ENCODE measurements around the gene SIAH2. TPM values are rescaled to one million over a fixed set of nuclear protein-coding genes. Genes with fewer than 3 reads are reported as not detected.

The SIAH2 gene
- polyA plus RNA-seq, 2 donors, result 16.3 to 32.4 TPM

GRCh38 chr3:150763841-150764483 lies 993 bp upstream of the SIAH2 start:
- Histone ChIP-seq H3K9me3 (ENCODE audit: control insufficient read depth in 2 of 2, insufficient read depth in 1 of 2, low read depth in 1 of 2, low read length in 1 of 2) (no peaks in the 10 kb centered on the region), H3K27ac (ENCODE audit: low read depth in 2 of 2, low read length in 1 of 2) (peak overlapping the region; percentile 97), H3K36me3 (ENCODE audit: control insufficient read depth in 2 of 2, insufficient read depth in 2 of 2, low read length in 1 of 2) (no peaks in the 10 kb centered on the region), H3K27me3 (ENCODE audit: control insufficient read depth in 1 of 2, insufficient read depth in 2 of 2, low read length in 2 of 2) (no peaks in the 10 kb centered on the region), H3K4me1 (ENCODE audit: control insufficient read depth in 2 of 2, insufficient read depth in 2 of 2, low read length in 1 of 2) (no peaks in the 10 kb centered on the region), H3K4me3 (ENCODE audit: low read depth in 1 of 2, low read length in 2 of 2) (peak overlapping the region; percentile 77 to 87)
- WGBS, 2 donors, result 5 to 6% methylated on average over 27 of the region's 27 CpGs

- no peaks in the 10 kb centered on the region for H3K27me3 ChIP-seq (ENCODE audit: control insufficient read depth in 1 of 2, insufficient read depth in 2 of 2, low read length in 2 of 2)
- H3K9me3 ChIP-seq (ENCODE audit: control insufficient read depth in 2 of 2, insufficient read depth in 1 of 2, low read depth in 1 of 2, low read length in 1 of 2), result no peaks in the 10 kb centered on the region
- 0 to 1% methylated on average over 44 to 76 of the region's 76 CpGs for WGBS, 2 donors
- H3K27ac ChIP-seq (ENCODE audit: low read depth in 2 of 2, low read length in 1 of 2), result peak overlapping the region; percentile 97
- H3K4me1 ChIP-seq (ENCODE audit: control insufficient read depth in 2 of 2, insufficient read depth in 2 of 2, low read length in 1 of 2), result peaks cover 0 to 2% of the 10 kb centered on the region in 2 donors
- no peaks in the 10 kb centered on the region for H3K36me3 ChIP-seq (ENCODE audit: control insufficient read depth in 2 of 2, insufficient read depth in 2 of 2, low read length in 1 of 2)
- peak overlapping the region; percentile 77 to 87 for H3K4me3 ChIP-seq (ENCODE audit: low read depth in 1 of 2, low read length in 2 of 2)
Measured at GRCh38 chr3:150762662-150763121, 277 bp downstream of the SIAH2 start.

- no peaks in the 10 kb centered on the region for H3K36me3 ChIP-seq (ENCODE audit: control insufficient read depth in 2 of 2, insufficient read depth in 2 of 2, low read length in 1 of 2)
- no peaks in the 10 kb centered on the region for H3K9me3 ChIP-seq (ENCODE audit: control insufficient read depth in 2 of 2, insufficient read depth in 1 of 2, low read depth in 1 of 2, low read length in 1 of 2)
- peak overlapping the region; percentile 77 to 87 for H3K4me3 ChIP-seq (ENCODE audit: low read depth in 1 of 2, low read length in 2 of 2)
- no peaks in the 10 kb centered on the region for H3K27me3 ChIP-seq (ENCODE audit: control insufficient read depth in 1 of 2, insufficient read depth in 2 of 2, low read length in 2 of 2)
- peak overlapping the region; percentile 97 for H3K27ac ChIP-seq (ENCODE audit: low read depth in 2 of 2, low read length in 1 of 2)
- 0% methylated on average over 48 of the region's 48 CpGs for WGBS, 2 donors
- peaks cover 0 to 2% of the 10 kb centered on the region in 2 donors for H3K4me1 ChIP-seq (ENCODE audit: control insufficient read depth in 2 of 2, insufficient read depth in 2 of 2, low read length in 1 of 2)
Measured at GRCh38 chr3:150761831-150762661, 923 bp downstream of the SIAH2 start.

DNA sequence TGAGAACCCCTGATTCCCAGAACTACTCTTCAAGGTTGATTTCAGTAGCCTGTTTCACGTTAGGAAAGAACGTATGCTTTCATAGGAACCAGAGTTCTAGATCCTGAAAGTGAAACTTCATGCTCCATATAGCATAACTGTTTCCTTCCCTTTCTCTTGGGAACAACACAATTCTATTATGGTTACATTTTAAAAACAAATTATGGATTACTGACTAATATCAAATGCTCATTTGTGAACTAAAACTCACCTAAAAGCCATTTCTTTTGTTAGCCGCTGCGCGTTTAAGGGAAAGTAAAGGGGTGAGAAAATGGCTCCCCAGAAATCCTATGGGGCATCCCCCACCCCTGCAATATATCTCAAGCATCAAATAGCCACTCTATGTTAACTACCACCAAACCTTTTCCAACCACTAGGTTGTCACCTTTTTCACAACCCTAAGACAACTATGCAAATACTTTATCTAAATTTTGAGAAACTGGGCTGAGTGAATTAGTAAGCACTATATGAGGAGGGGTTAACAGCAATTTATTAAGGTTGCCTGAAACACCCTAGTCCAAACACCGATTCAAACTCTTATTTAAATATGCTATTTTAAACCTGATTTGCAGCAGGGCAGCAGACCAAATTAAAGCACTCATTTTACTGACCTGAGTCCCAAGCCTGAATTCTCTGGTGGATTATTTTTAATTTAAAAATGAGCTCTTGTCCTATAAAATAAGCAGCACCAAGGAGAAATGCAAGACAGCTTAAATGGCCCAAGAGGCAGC lies 2.4 kb downstream of the SIAH2 start:
- H3K27me3 ChIP-seq (ENCODE audit: control insufficient read depth in 1 of 2, insufficient read depth in 2 of 2, low read length in 2 of 2), result no peaks in the 10 kb centered on the region
- 28% methylated on average over 6 of the region's 6 CpGs for WGBS, 2 donors
- peaks cover 0 to 2% of the 10 kb centered on the region in 2 donors for H3K4me1 ChIP-seq (ENCODE audit: control insufficient read depth in 2 of 2, insufficient read depth in 2 of 2, low read length in 1 of 2)
- no peaks in the 10 kb centered on the region for H3K36me3 ChIP-seq (ENCODE audit: control insufficient read depth in 2 of 2, insufficient read depth in 2 of 2, low read length in 1 of 2)
- H3K27ac ChIP-seq (ENCODE audit: low read depth in 2 of 2, low read length in 1 of 2), result peak overlapping the region; percentile 75 to 88
- peak overlapping the region; percentile 23 to 77 for H3K4me3 ChIP-seq (ENCODE audit: low read depth in 1 of 2, low read length in 2 of 2)
- no peaks in the 10 kb centered on the region for H3K9me3 ChIP-seq (ENCODE audit: control insufficient read depth in 2 of 2, insufficient read depth in 1 of 2, low read depth in 1 of 2, low read length in 1 of 2)

DNA sequence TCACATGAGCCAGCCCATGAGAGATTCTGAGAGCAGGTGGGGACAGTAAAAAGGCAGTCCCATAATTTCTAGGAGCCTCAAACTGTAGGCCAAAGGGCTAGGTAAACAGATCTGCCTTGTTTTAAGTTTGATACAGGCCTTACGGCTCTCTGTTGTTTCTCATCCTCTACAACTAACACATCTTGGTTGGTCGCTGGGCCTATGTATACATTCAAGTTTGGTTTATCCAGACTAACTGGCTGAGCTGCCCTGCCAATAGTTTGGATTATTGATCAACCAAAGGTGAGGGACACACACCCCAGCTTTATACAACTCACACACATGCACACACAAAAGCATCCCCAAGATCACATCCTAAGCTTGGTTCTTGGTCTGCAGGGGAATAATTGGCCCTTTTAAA lies 3.0 kb downstream of the SIAH2 start:
- Histone ChIP-seq H3K4me3 (ENCODE audit: low read depth in 1 of 2, low read length in 2 of 2) (peak overlapping the region; percentile 23 to 77), H3K36me3 (ENCODE audit: control insufficient read depth in 2 of 2, insufficient read depth in 2 of 2, low read length in 1 of 2) (no peaks in the 10 kb centered on the region), H3K27ac (ENCODE audit: low read depth in 2 of 2, low read length in 1 of 2) (peak overlapping the region; percentile 75 to 88), H3K4me1 (ENCODE audit: control insufficient read depth in 2 of 2, insufficient read depth in 2 of 2, low read length in 1 of 2) (peaks cover 0 to 2% of the 10 kb centered on the region in 2 donors), H3K27me3 (ENCODE audit: control insufficient read depth in 1 of 2, insufficient read depth in 2 of 2, low read length in 2 of 2) (no peaks in the 10 kb centered on the region), H3K9me3 (ENCODE audit: control insufficient read depth in 2 of 2, insufficient read depth in 1 of 2, low read depth in 1 of 2, low read length in 1 of 2) (no peaks in the 10 kb centered on the region)
- 39 to 45% methylated on average over 2 of the region's 2 CpGs for WGBS, 2 donors

DNA sequence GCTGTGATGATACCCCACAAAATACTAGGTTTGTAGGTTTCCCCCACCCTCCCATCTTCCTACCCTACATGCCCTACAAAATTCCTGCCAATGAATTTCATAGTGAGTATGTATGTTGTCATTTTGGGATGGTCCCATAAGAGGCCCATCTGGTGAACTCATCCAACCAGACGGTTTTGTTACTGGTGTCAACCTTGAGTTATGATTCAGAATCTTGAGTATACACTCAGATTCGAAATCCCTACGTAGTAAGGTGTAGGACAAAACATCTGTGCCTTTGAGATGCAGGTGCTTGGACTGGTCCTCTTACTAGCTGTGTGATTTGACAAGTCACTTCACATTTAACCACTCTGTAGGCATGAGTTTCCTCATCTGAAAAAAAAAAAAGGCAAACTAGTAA lies 3.6 kb downstream of the SIAH2 start:
- H3K4me3 ChIP-seq (ENCODE audit: low read depth in 1 of 2, low read length in 2 of 2), result peak overlapping the region in 1 of 2 donors; percentile 77
- 45 to 46% methylated on average over 3 of the region's 3 CpGs for WGBS, 2 donors
- peak overlapping the region; percentile 75 to 88 for H3K27ac ChIP-seq (ENCODE audit: low read depth in 2 of 2, low read length in 1 of 2)
- H3K4me1 ChIP-seq (ENCODE audit: control insufficient read depth in 2 of 2, insufficient read depth in 2 of 2, low read length in 1 of 2), result peaks cover 0 to 2% of the 10 kb centered on the region in 2 donors
- H3K27me3 ChIP-seq (ENCODE audit: control insufficient read depth in 1 of 2, insufficient read depth in 2 of 2, low read length in 2 of 2), result no peaks in the 10 kb centered on the region
- H3K36me3 ChIP-seq (ENCODE audit: control insufficient read depth in 2 of 2, insufficient read depth in 2 of 2, low read length in 1 of 2), result no peaks in the 10 kb centered on the region
- H3K9me3 ChIP-seq (ENCODE audit: control insufficient read depth in 2 of 2, insufficient read depth in 1 of 2, low read depth in 1 of 2, low read length in 1 of 2), result no peaks in the 10 kb centered on the region

DNA sequence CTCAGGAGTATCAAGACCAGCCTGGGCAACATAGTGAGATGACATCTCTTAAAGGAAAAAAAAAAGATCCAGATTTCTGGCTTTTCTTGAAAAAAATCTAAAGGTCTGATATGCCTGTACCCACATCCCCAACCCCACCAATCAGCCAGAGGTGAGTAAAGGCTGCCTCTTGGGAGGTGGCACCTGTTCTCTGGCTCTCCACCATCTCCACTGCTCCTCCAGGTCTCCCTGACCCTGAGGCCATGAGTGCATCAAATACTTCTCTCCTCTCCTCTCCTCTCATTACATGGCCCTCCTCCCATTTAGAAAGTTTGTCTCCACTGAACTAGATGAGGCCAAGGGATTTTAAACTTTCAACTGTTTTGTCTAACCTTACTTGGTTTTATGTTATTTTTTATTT lies 5.2 kb downstream of the SIAH2 start:
- H3K4me1 ChIP-seq (ENCODE audit: control insufficient read depth in 2 of 2, insufficient read depth in 2 of 2, low read length in 1 of 2), result peaks cover 0 to 6% of the 10 kb centered on the region in 2 donors
- H3K27ac ChIP-seq (ENCODE audit: low read depth in 2 of 2, low read length in 1 of 2), result peak overlapping the region in 1 of 2 donors; percentile 47
- no peaks in the 10 kb centered on the region for H3K9me3 ChIP-seq (ENCODE audit: control insufficient read depth in 2 of 2, insufficient read depth in 1 of 2, low read depth in 1 of 2, low read length in 1 of 2)

DNA sequence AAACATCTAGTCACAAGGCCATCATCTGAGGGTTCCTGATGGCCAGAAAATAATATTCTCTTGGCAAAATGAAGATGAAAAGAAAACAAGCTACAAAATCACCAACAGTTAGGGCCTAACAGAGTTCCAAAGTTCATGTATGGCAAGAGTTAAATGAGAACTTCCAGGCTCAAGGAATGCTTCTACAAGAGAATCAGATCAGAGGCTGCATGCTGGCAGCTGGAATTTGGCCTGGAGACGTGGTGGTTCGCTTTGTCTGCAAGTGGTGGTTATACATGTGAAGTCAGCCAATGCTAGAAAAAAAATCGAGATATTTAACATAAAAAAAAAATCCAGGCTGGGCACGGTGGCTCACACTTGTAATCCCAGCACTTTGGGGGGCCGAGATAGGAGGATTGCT lies 5.6 kb downstream of the SIAH2 start:
- H3K27ac ChIP-seq (ENCODE audit: low read depth in 2 of 2, low read length in 1 of 2), result no peak overlapping the region
- peaks cover 0 to 6% of the 10 kb centered on the region in 2 donors for H3K4me1 ChIP-seq (ENCODE audit: control insufficient read depth in 2 of 2, insufficient read depth in 2 of 2, low read length in 1 of 2)
- no peaks in the 10 kb centered on the region for H3K9me3 ChIP-seq (ENCODE audit: control insufficient read depth in 2 of 2, insufficient read depth in 1 of 2, low read depth in 1 of 2, low read length in 1 of 2)
- no peaks in the 10 kb centered on the region for H3K27me3 ChIP-seq (ENCODE audit: control insufficient read depth in 1 of 2, insufficient read depth in 2 of 2, low read length in 2 of 2)
- H3K4me3 ChIP-seq (ENCODE audit: low read depth in 1 of 2, low read length in 2 of 2), result no peak overlapping the region
- H3K36me3 ChIP-seq (ENCODE audit: control insufficient read depth in 2 of 2, insufficient read depth in 2 of 2, low read length in 1 of 2), result no peaks in the 10 kb centered on the region
- 56 to 66% methylated on average over 5 of the region's 5 CpGs for WGBS, 2 donors

More for the DNA sequence above, 5.2 kb downstream of the SIAH2 start:
- Histone ChIP-seq H3K27me3 (ENCODE audit: control insufficient read depth in 1 of 2, insufficient read depth in 2 of 2, low read length in 2 of 2) (no peaks in the 10 kb centered on the region), H3K36me3 (ENCODE audit: control insufficient read depth in 2 of 2, insufficient read depth in 2 of 2, low read length in 1 of 2) (no peaks in the 10 kb centered on the region), H3K4me3 (ENCODE audit: low read depth in 1 of 2, low read length in 2 of 2) (no peak overlapping the region)

GRCh38 chr3:150756491-150757059 lies 6.4 kb downstream of the SIAH2 start:
- Histone ChIP-seq H3K9me3 (ENCODE audit: control insufficient read depth in 2 of 2, insufficient read depth in 1 of 2, low read depth in 1 of 2, low read length in 1 of 2) (no peaks in the 10 kb centered on the region), H3K27ac (ENCODE audit: low read depth in 2 of 2, low read length in 1 of 2) (no peak overlapping the region), H3K4me3 (ENCODE audit: low read depth in 1 of 2, low read length in 2 of 2) (no peak overlapping the region), H3K4me1 (ENCODE audit: control insufficient read depth in 2 of 2, insufficient read depth in 2 of 2, low read length in 1 of 2) (peaks cover 0 to 9% of the 10 kb centered on the region in 2 donors), H3K27me3 (ENCODE audit: control insufficient read depth in 1 of 2, insufficient read depth in 2 of 2, low read length in 2 of 2) (no peaks in the 10 kb centered on the region), H3K36me3 (ENCODE audit: control insufficient read depth in 2 of 2, insufficient read depth in 2 of 2, low read length in 1 of 2) (no peaks in the 10 kb centered on the region)
- WGBS, 2 donors, result 73 to 90% methylated on average over 4 of the region's 4 CpGs

Measured in esophagus (tissue), 2 donors.